ENCODE results near the gene IPO7. TPM values are rescaled to one million over a fixed set of nuclear protein-coding genes. Genes with fewer than 3 reads are reported as not detected.

The IPO7 gene
- total RNA-seq, 2 donors from 2014 or later, result 43.8 to 73.3 TPM

GRCh38 chr11:9367551-9367950 lies 16.9 kb upstream of the IPO7 start:
- intact Hi-C loops (cut with DNase I), result no loop called here
- 39% methylated on average over 2 of the region's 2 CpGs for WGBS
- Histone ChIP-seq H3K4me1 (replicated peaks) (peaks cover 8% of the 10 kb centered on the region), H3K36me3 (no peaks in the 10 kb centered on the region), H3K27ac (no peak overlapping the region), H3K4me3 (no peak overlapping the region), H3K9me3 (no peaks in the 10 kb centered on the region), H3K27me3 (replicated peaks; ENCODE audit: insufficient read depth) (no peaks in the 10 kb centered on the region)
- TF ChIP-seq POLR2A (IDR thresholded peaks at IDR 0.05), result no peak
- no peak for TF ChIP-seq CTCF (IDR thresholded peaks at IDR 0.05)
- no peak for TF ChIP-seq POLR2AphosphoS5 (IDR thresholded peaks at IDR 0.05)
- no peak for DNase-seq (ENCODE audit: low spot score)

- TF ChIP-seq POLR2A (IDR thresholded peaks at IDR 0.05), result no peak
- no peak for TF ChIP-seq POLR2AphosphoS5 (IDR thresholded peaks at IDR 0.05)
- TF ChIP-seq CTCF (IDR thresholded peaks at IDR 0.05), result no peak
- Histone ChIP-seq H3K36me3 (no peaks in the 10 kb centered on the region), H3K27me3 (replicated peaks; ENCODE audit: insufficient read depth) (no peaks in the 10 kb centered on the region), H3K4me1 (replicated peaks) (no peaks in the 10 kb centered on the region), H3K27ac (no peak overlapping the region), H3K9me3 (no peaks in the 10 kb centered on the region), H3K4me3 (no peak overlapping the region)
- DNase-seq (ENCODE audit: low spot score), result no peak
- intact Hi-C loops (cut with DNase I), result no loop called here
- WGBS, result 76% methylated on average over 1 of the region's 1 CpG
Observed at GRCh38 chr11:9377036-9377435, 7.4 kb upstream of the IPO7 start.

- H3K36me3 ChIP-seq, result no peaks in the 10 kb centered on the region
- no peak overlapping the region for H3K4me3 ChIP-seq
- no peak for DNase-seq (ENCODE audit: low spot score)
- WGBS, result 90% methylated on average over 12 of the region's 12 CpGs
- H3K4me1 ChIP-seq (replicated peaks), result no peaks in the 10 kb centered on the region
- H3K27me3 ChIP-seq (replicated peaks; ENCODE audit: insufficient read depth), result no peaks in the 10 kb centered on the region
- H3K9me3 ChIP-seq, result no peaks in the 10 kb centered on the region
- no peak overlapping the region for H3K27ac ChIP-seq
- intact Hi-C loops (cut with DNase I), result no loop called here
- TF ChIP-seq POLR2AphosphoS5 (IDR thresholded peaks at IDR 0.05) (no peak), CTCF (IDR thresholded peaks at IDR 0.05) (no peak), POLR2A (IDR thresholded peaks at IDR 0.05) (no peak)
Observed at GRCh38 chr11:9379041-9379440, 5.4 kb upstream of the IPO7 start.

- Histone ChIP-seq H3K27me3 (replicated peaks; ENCODE audit: insufficient read depth) (no peaks in the 10 kb centered on the region), H3K4me1 (replicated peaks) (no peaks in the 10 kb centered on the region), H3K4me3 (no peak overlapping the region), H3K36me3 (no peaks in the 10 kb centered on the region), H3K9me3 (no peaks in the 10 kb centered on the region), H3K27ac (no peak overlapping the region)
- 41% methylated on average over 2 of the region's 2 CpGs for WGBS
- TF ChIP-seq POLR2A (IDR thresholded peaks at IDR 0.05) (no peak), CTCF (IDR thresholded peaks at IDR 0.05) (no peak), POLR2AphosphoS5 (IDR thresholded peaks at IDR 0.05) (no peak)
- DNase-seq (ENCODE audit: low spot score), result no peak
- intact Hi-C loops (cut with DNase I), result loop anchor here (5.0 kb wide), 1 partner anchor 63 kb away; no protein-coding TSS in a partner anchor
Observed at GRCh38 chr11:9380773-9381172, 3.7 kb upstream of the IPO7 start.

- H3K4me3 ChIP-seq, result peak overlapping the region; percentile 87 to 94
- 9% methylated on average over 7 of the region's 10 CpGs for WGBS
- no peaks in the 10 kb centered on the region for H3K9me3 ChIP-seq
- DNase-seq (ENCODE audit: low spot score), result no peak
- peak overlapping the region; percentile 87 to 93 for H3K27ac ChIP-seq
- TF ChIP-seq POLR2A (IDR thresholded peaks at IDR 0.05) (no peak), POLR2AphosphoS5 (IDR thresholded peaks at IDR 0.05) (no peak), CTCF (IDR thresholded peaks at IDR 0.05) (no peak)
- H3K27me3 ChIP-seq (replicated peaks; ENCODE audit: insufficient read depth), result no peaks in the 10 kb centered on the region
- intact Hi-C loops (cut with DNase I), result loop anchor here (2.0 kb wide), 1 partner anchor 21 kb away; no protein-coding TSS in a partner anchor
- peaks cover 3% of the 10 kb centered on the region for H3K4me1 ChIP-seq (replicated peaks)
- no peaks in the 10 kb centered on the region for H3K36me3 ChIP-seq
Observed at GRCh38 chr11:9385327-9385899, 961 bp downstream of the IPO7 start.
